Type B pancreatic cell (in vitro differentiated cells): Measurements from ENCODE around the gene CEP55. TPM values are rescaled to one million over a fixed set of nuclear protein-coding genes. Genes with fewer than 3 reads are reported as not detected.
"Not testable (repeated sequence)": the region's sequence is repeated elsewhere in the genome, so short reads cannot be mapped to it uniquely, and the experiment has no call there.

ENCODE experiments used
- DNase-seq: peaks from one replicate; pipeline ENCODE4 v3.0.0; 2021; ENCODE audit warnings: mixed read lengths; ENCODE audit not compliant: unreplicated experiment; ENCODE audit errors: extremely low spot score
- H3K27ac Mint-ChIP-seq: 2 replicates; pipeline ENCODE4 v1.8.0; 2021; ENCODE audit warnings: mild to moderate bottlenecking, mixed read lengths
- H3K27me3 Mint-ChIP-seq: 2 replicates; pipeline ENCODE4 v1.8.0; 2021; ENCODE audit warnings: mixed read lengths
- H3K36me3 Mint-ChIP-seq: 2 replicates; pipeline ENCODE4 v1.8.0; 2021; ENCODE audit warnings: mixed read lengths
- H3K4me1 Mint-ChIP-seq: one replicate; pipeline ENCODE4 v1.8.0; 2021; ENCODE audit warnings: mixed read lengths; ENCODE audit not compliant: unreplicated experiment
- H3K4me3 Mint-ChIP-seq: 2 replicates; pipeline ENCODE4 v1.8.0; 2021; ENCODE audit warnings: mild to moderate bottlenecking, mixed read lengths
- H3K9me3 Mint-ChIP-seq: 2 replicates; pipeline ENCODE4 v1.8.0; 2021; ENCODE audit warnings: mixed read lengths
- CTCF ChIP-seq: fragments of 200-600 bp; sonication (generic); conservative IDR thresholded peaks from 2 replicates; pipeline ENCODE4 v1.5.0; 2021; ENCODE audit warnings: antibody characterized with exemption, mild to moderate bottlenecking
- total RNA-seq: library from RNA; stranded (reverse); gene quantifications from 2 replicates; pipeline ENCODE4 v1.2.1, GENCODE V29; 2021; ENCODE audit warnings: low replicate concordance

CEP55 gene
- total RNA-seq, 1 donor from 2014 or later: 14.8 TPM

GRCh38 chr10:93518531-93518930 is 22.1 kb downstream of the CEP55 start:
- Mint-ChIP-seq H3K4me3 (no peak overlapping the region), H3K9me3 (no peaks in the 10 kb centered on the region), H3K27me3 (no peaks in the 10 kb centered on the region), H3K27ac (no peak overlapping the region), H3K36me3 (peaks cover 38% of the 10 kb centered on the region), H3K4me1 (no peaks in the 10 kb centered on the region)
- no peak for TF ChIP-seq CTCF
- DNase-seq: no peak

- H3K36me3 Mint-ChIP-seq: no peaks in the 10 kb centered on the region
- DNase-seq: no peak
- no peak for TF ChIP-seq CTCF
- no peaks in the 10 kb centered on the region for H3K9me3 Mint-ChIP-seq
- H3K27ac Mint-ChIP-seq: no peak overlapping the region
- H3K27me3 Mint-ChIP-seq: peaks cover 24% of the 10 kb centered on the region
- H3K4me3 Mint-ChIP-seq: no peak overlapping the region
- no peaks in the 10 kb centered on the region for H3K4me1 Mint-ChIP-seq
These were observed 38.9 kb downstream of the CEP55 start for GRCh38 chr10:93535293-93535692.

GRCh38 chr10:93540871-93541270 is 44.5 kb downstream of the CEP55 start:
- not testable (repeated sequence) for H3K27ac Mint-ChIP-seq, H3K9me3 Mint-ChIP-seq, H3K4me1 Mint-ChIP-seq, H3K4me3 Mint-ChIP-seq, DNase-seq, H3K36me3 Mint-ChIP-seq
- peaks cover 34% of the 10 kb centered on the region for H3K27me3 Mint-ChIP-seq

- H3K9me3 Mint-ChIP-seq: no peaks in the 10 kb centered on the region
- no peak overlapping the region for H3K27ac Mint-ChIP-seq
- H3K4me1 Mint-ChIP-seq: peaks cover 9% of the 10 kb centered on the region
- H3K36me3 Mint-ChIP-seq: no peaks in the 10 kb centered on the region
- H3K27me3 Mint-ChIP-seq: peaks cover 38% of the 10 kb centered on the region
- DNase-seq: no peak
- TF ChIP-seq CTCF: peak; percentile 88
- no peak overlapping the region for H3K4me3 Mint-ChIP-seq
These were observed 45.3 kb downstream of the CEP55 start for GRCh38 chr10:93541402-93542357.

- Mint-ChIP-seq H3K27ac (peak overlapping the region; percentile 15), H3K4me1 (peaks cover 9% of the 10 kb centered on the region), H3K36me3 (no peaks in the 10 kb centered on the region), H3K4me3 (peak overlapping the region; percentile 44), H3K27me3 (peaks cover 35% of the 10 kb centered on the region), H3K9me3 (no peaks in the 10 kb centered on the region)
- DNase-seq: no peak
- TF ChIP-seq CTCF: peak; percentile 18
These were observed 46.0 kb downstream of the CEP55 start for GRCh38 chr10:93542358-93542791.

- H3K4me1 Mint-ChIP-seq, H3K4me3 Mint-ChIP-seq: not testable (repeated sequence)
These were observed 50.6 kb downstream of the CEP55 start for GRCh38 chr10:93546995-93547394.

More at GRCh38 chr10:93546995-93547394, 50.6 kb downstream of the CEP55 start:
- H3K27ac Mint-ChIP-seq, H3K9me3 Mint-ChIP-seq, H3K36me3 Mint-ChIP-seq, DNase-seq: not testable (repeated sequence)
- H3K27me3 Mint-ChIP-seq: peaks cover 14% of the 10 kb centered on the region
